ENCODE results near the gene DDX55.

DNA sequence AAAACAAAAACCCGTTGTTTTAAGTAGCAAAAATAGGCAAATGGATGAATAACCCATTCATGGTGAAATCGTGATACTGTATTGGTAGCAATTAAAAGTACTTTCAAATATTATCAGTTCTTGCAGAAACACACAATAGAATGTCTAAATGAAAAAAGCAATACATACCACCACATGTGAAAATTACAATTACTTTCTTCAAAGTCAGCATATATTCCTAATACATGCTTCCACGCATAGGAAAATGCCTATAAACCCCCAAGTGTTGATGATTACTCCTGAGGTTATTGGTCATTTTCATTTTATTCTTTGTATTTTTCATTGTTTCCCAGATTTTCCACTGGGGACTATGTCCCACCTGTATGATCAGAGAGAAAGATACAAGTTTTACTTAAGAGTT is 15.2 kb downstream of the DDX55 start:
- TF ChIP-seq, protein P1, sequence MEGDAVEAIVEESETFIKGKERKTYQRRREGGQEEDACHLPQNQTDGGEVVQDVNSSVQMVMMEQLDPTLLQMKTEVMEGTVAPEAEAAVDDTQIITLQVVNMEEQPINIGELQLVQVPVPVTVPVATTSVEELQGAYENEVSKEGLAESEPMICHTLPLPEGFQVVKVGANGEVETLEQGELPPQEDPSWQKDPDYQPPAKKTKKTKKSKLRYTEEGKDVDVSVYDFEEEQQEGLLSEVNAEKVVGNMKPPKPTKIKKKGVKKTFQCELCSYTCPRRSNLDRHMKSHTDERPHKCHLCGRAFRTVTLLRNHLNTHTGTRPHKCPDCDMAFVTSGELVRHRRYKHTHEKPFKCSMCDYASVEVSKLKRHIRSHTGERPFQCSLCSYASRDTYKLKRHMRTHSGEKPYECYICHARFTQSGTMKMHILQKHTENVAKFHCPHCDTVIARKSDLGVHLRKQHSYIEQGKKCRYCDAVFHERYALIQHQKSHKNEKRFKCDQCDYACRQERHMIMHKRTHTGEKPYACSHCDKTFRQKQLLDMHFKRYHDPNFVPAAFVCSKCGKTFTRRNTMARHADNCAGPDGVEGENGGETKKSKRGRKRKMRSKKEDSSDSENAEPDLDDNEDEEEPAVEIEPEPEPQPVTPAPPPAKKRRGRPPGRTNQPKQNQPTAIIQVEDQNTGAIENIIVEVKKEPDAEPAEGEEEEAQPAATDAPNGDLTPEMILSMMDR (IDR thresholded peaks at IDR 0.05; ENCODE audit: borderline replicate concordance, extremely low read depth, low read length, poor library complexity, severe bottlenecking), result no peak
- no peak for TF ChIP-seq EZH2 (IDR thresholded peaks at IDR 0.05; ENCODE audit: borderline replicate concordance, low read depth, low read length, severe bottlenecking)
